Transverse colon (tissue), 4 donors: Measurements from ENCODE around the gene SELENOM. TPM values are rescaled to one million over a fixed set of nuclear protein-coding genes. Genes with fewer than 3 reads are reported as not detected.

Source experiments
- DNase-seq: peaks from one replicate; pipeline ENCODE4 v3.0.0-alpha.2; 2019
- H3K27ac ChIP-seq, 4 donors: fragments of 200-600 bp; sonication (generic); 2 replicates each; pipeline ENCODE4 v1.5.1; 2016 to 2018; ENCODE audit warnings: inconsistent platforms in 4 of 4
- H3K27me3 ChIP-seq: fragments of 200-600 bp; sonication (generic); 2 replicates; pipeline ENCODE4 v1.5.1; 2017; ENCODE audit warnings: inconsistent platforms
- H3K36me3 ChIP-seq, 4 donors: fragments of 200-600 bp; sonication (generic); 2 replicates each; pipeline ENCODE4 v1.5.1; 2017 to 2019; ENCODE audit warnings: inconsistent platforms in 4 of 4
- H3K4me1 ChIP-seq, 4 donors: fragments of 200-600 bp; sonication (generic); 2 replicates each; pipeline ENCODE4 v1.5.1; 2017 to 2020; ENCODE audit warnings: inconsistent platforms in 4 of 4
- H3K4me3 ChIP-seq, 4 donors: fragments of 200-600 bp; sonication (generic); 1 replicate in 1 of 4; 2 replicates in 3 of 4; pipeline versions ENCODE4 v1.5.1 to v1.6.1; 2017 to 2019; ENCODE audit warnings: inconsistent platforms in 4 of 4
- H3K9me3 ChIP-seq, 2 donors: fragments of 200-600 bp; sonication (generic); 2 replicates each; pipeline ENCODE4 v1.5.1; 2017 to 2019; ENCODE audit warnings: inconsistent platforms in 2 of 2
- CTCF ChIP-seq, 5 experiments: fragments of 200-600 bp in 3 of 5; fragments of 450-650 bp in 2 of 5; sonication (generic) in 3 of 5; IDR thresholded peaks; 1 replicate in 2 of 5; 2 replicates in 3 of 5; pipeline ENCODE4 v1.5.1; 2016 to 2017; ENCODE audit warnings: antibody characterized with exemption in 5 of 5, inconsistent platforms in 3 of 5, mild to moderate bottlenecking in 2 of 5, moderate library complexity in 1 of 5
- EP300 ChIP-seq: sonication (generic); formaldehyde crosslinking; IDR thresholded peaks from one replicate; pipeline ENCODE4 v1.6.1; 2017; ENCODE audit warnings: antibody characterized with exemption, low read depth
- POLR2A ChIP-seq: fragments of 450-650 bp; IDR thresholded peaks from one replicate; pipeline ENCODE4 v1.6.1; 2016; ENCODE audit warnings: antibody characterized with exemption, mild to moderate bottlenecking, moderate library complexity
- POLR2AphosphoS5 ChIP-seq, 3 donors: sonication (generic); formaldehyde crosslinking; IDR thresholded peaks; one replicate each; pipeline ENCODE4 v1.6.1; 2016; ENCODE audit warnings: antibody characterized with exemption in 3 of 3
- WGBS, 2 donors: methylation state at CpG; one replicate each; pipeline ENCODE4 v1.1.5; 2018; ENCODE audit warnings: low coverage in 1 of 2; 5-methylcytosine and 5-hydroxymethylcytosine counted together
- in situ Hi-C, 4 donors: fragments of 200-750 bp; cut with MboI; loops; one replicate each; pipeline versions ENCODE4 v1.15.0 to v1.15.1; 2017; ENCODE audit warnings: low sequenced_read_pairs in 3 of 4, low pct_ligation_motif_present in 1 of 4, low pct_unique_long_range_greater_than_20kb in 1 of 4
- intact Hi-C: fragments of 100-400 bp; cut with DNase I; formaldehyde crosslinking; loops from one replicate; pipeline ENCODE4 v1.15.1; 2023; ENCODE audit warnings: low total_unique reads
- total RNA-seq, 4 donors: library from RNA; depleted of rRNA; stranded (reverse); fragments of >200 nt; gene quantifications; one replicate each; pipeline ENCODE4 v1.1.0, GENCODE V29; 2016

SELENOM gene
- total RNA-seq, 4 donors from 2014 or later = 247 to 334 (median 315) TPM

- WGBS, 2 donors = 88% methylated on average over 17 of the region's 18 CpGs; no CpG with 5 or more reads in 1 of the 2 donors
- intact Hi-C loops (no loop called here), in situ Hi-C loops (no loop called here)
- no peak for TF ChIP-seq EP300
- TF ChIP-seq POLR2A = no peak
- no peak for TF ChIP-seq CTCF (IDR thresholded peaks at IDR 0.05)
- TF ChIP-seq POLR2AphosphoS5 (IDR thresholded peaks at IDR 0.05) = no peak
- Histone ChIP-seq H3K4me1 (peaks cover 25 to 70% (median 47%) of the 10 kb centered on the region in 4 donors), H3K27ac (peak overlapping the region; percentile 82 to 97 (median 96)), H3K36me3 (peaks cover 0 to 29% (median 3%) of the 10 kb centered on the region in 4 donors), H3K4me3 (no peak overlapping the region), H3K27me3 (no peaks in the 10 kb centered on the region), H3K9me3 (no peaks in the 10 kb centered on the region)
- DNase-seq = no peak
Observed at GRCh38 chr22:31100762-31101525, 6.4 kb downstream of the SELENOM start.

- Histone ChIP-seq H3K4me1 (peaks cover 25 to 62% (median 43%) of the 10 kb centered on the region in 4 donors), H3K9me3 (no peaks in the 10 kb centered on the region), H3K36me3 (peaks cover 0 to 37% (median 5%) of the 10 kb centered on the region in 4 donors), H3K27me3 (no peaks in the 10 kb centered on the region), H3K27ac (peak overlapping the region; percentile 82 to 97 (median 96)), H3K4me3 (no peak overlapping the region)
- 89% methylated on average over 7 to 34 of the region's 34 CpGs for WGBS, 2 donors
- in situ Hi-C loops (no loop called here), intact Hi-C loops (no loop called here)
- TF ChIP-seq CTCF (IDR thresholded peaks at IDR 0.05) = no peak
- TF ChIP-seq POLR2AphosphoS5 (IDR thresholded peaks at IDR 0.05) = no peak
- TF ChIP-seq POLR2A = no peak
- no peak for TF ChIP-seq EP300
- DNase-seq = no peak
Observed at GRCh38 chr22:31099841-31100761, 7.3 kb downstream of the SELENOM start.

GRCh38 chr22:31099386-31099785, 8.0 kb downstream of the SELENOM start:
- Histone ChIP-seq H3K4me1 (peaks cover 25 to 55% (median 39%) of the 10 kb centered on the region in 4 donors), H3K27ac (peak overlapping the region; percentile 82 to 97 (median 96)), H3K9me3 (no peaks in the 10 kb centered on the region), H3K27me3 (no peaks in the 10 kb centered on the region), H3K36me3 (peaks cover 0 to 38% (median 5%) of the 10 kb centered on the region in 4 donors), H3K4me3 (no peak overlapping the region)
- intact Hi-C loops = no loop called here
- WGBS, 2 donors = 84% methylated on average over 6 of the region's 6 CpGs; no CpG with 5 or more reads in 1 of the 2 donors
- in situ Hi-C loops = no loop called here
- TF ChIP-seq EP300 = no peak
- no peak for TF ChIP-seq CTCF (IDR thresholded peaks at IDR 0.05)
- no peak for TF ChIP-seq POLR2A
- no peak for TF ChIP-seq POLR2AphosphoS5 (IDR thresholded peaks at IDR 0.05)
- DNase-seq = no peak

GRCh38 chr22:31098632-31099110, 8.7 kb downstream of the SELENOM start:
- peaks cover 22 to 50% (median 36%) of the 10 kb centered on the region in 4 donors for H3K4me1 ChIP-seq
- H3K9me3 ChIP-seq = no peaks in the 10 kb centered on the region
- H3K36me3 ChIP-seq = peaks cover 0 to 38% (median 5%) of the 10 kb centered on the region in 4 donors
- in situ Hi-C loops = no loop called here
- H3K4me3 ChIP-seq = no peak overlapping the region
- H3K27me3 ChIP-seq = no peaks in the 10 kb centered on the region
- DNase-seq = peak; percentile 64
- WGBS, 2 donors = 72% methylated on average over 36 of the region's 36 CpGs; no CpG with 5 or more reads in 1 of the 2 donors
- intact Hi-C loops = no loop called here
- H3K27ac ChIP-seq = peak overlapping the region; percentile 82 to 97 (median 96)
- TF ChIP-seq POLR2AphosphoS5 (IDR thresholded peaks at IDR 0.05) = peak in 1 of 3 donors; percentile 6
- no peak for TF ChIP-seq EP300
